SK-N-SH treated with all-trans-retinoic acid at 6 μM for 48 hours (cell line): ENCODE results near the gene PTPRCAP.

Source experiments
- ATAC-seq: fragments of 200-7000 bp; cut with Tn5 transposase; 3 replicates; pipeline ENCODE4 v1.9.1; 2020; ENCODE audit warnings: mild to moderate bottlenecking, moderate library complexity
- ARNTL ChIP-seq: fragments of 450-650 bp; formaldehyde crosslinking; IDR thresholded peaks from 2 replicates; pipeline ENCODE4 v1.5.0; 2020; ENCODE audit warnings: low read depth, mild to moderate bottlenecking, moderate library complexity, borderline replicate concordance
- BACH2 ChIP-seq: fragments of 250-450 bp; sonication (Bioruptor Pico); IDR thresholded peaks from 2 replicates; pipeline ENCODE4 v1.9.0; 2021; ENCODE audit warnings: mild to moderate bottlenecking, borderline replicate concordance
- CSDC2 ChIP-seq: fragments of 250-450 bp; sonication (Bioruptor Pico); IDR thresholded peaks from 2 replicates; pipeline ENCODE4 v1.5.0; 2020; ENCODE audit warnings: mild to moderate bottlenecking, moderate library complexity
- ESRRG ChIP-seq: fragments of 250-450 bp; sonication (Bioruptor Pico); IDR thresholded peaks from 2 replicates; pipeline ENCODE4 v1.6.1; 2021; ENCODE audit warnings: mild to moderate bottlenecking
- GLIS3 ChIP-seq: fragments of 250-450 bp; sonication (Bioruptor Pico); IDR thresholded peaks from 2 replicates; pipeline ENCODE4 v1.5.0; 2020; ENCODE audit warnings: mild to moderate bottlenecking, moderate library complexity
- ISL1 ChIP-seq: fragments of 250-450 bp; sonication (Bioruptor Pico); IDR thresholded peaks from 2 replicates; pipeline ENCODE4 v2.1.2; 2022; ENCODE audit warnings: mild to moderate bottlenecking, moderate library complexity
- OSR1 ChIP-seq: fragments of 250-450 bp; sonication (Bioruptor Pico); IDR thresholded peaks from 2 replicates; pipeline ENCODE4 v1.8.0; 2022; ENCODE audit warnings: moderate library complexity, mild to moderate bottlenecking, inconsistent platforms
- PPARA ChIP-seq: fragments of 250-450 bp; sonication (Bioruptor Pico); IDR thresholded peaks from 2 replicates; pipeline ENCODE4 v1.5.0; 2020; ENCODE audit warnings: mild to moderate bottlenecking, borderline replicate concordance
- RARB ChIP-seq: fragments of 250-450 bp; sonication (Bioruptor Pico); IDR thresholded peaks from 2 replicates; pipeline ENCODE4 v1.8.0; 2021; ENCODE audit warnings: mild to moderate bottlenecking, moderate library complexity
- TCF4 ChIP-seq: fragments of 250-450 bp; sonication (Bioruptor Pico); IDR thresholded peaks from 2 replicates; pipeline ENCODE4 v1.8.0; 2021; ENCODE audit warnings: mild to moderate bottlenecking, moderate library complexity, borderline replicate concordance
- TOX ChIP-seq: fragments of 250-450 bp; sonication (Bioruptor Pico); IDR thresholded peaks from 2 replicates; pipeline ENCODE4 v1.8.0; 2021; ENCODE audit warnings: mild to moderate bottlenecking, moderate library complexity, borderline replicate concordance
- ZC3H10 ChIP-seq: fragments of 250-450 bp; sonication (Bioruptor Pico); IDR thresholded peaks from 2 replicates; pipeline ENCODE4 v1.5.1; 2021; ENCODE audit warnings: mild to moderate bottlenecking, moderate library complexity
- ZFP3 ChIP-seq: fragments of 250-450 bp; sonication (Bioruptor Pico); IDR thresholded peaks from 2 replicates; pipeline ENCODE4 v1.5.0; 2020; ENCODE audit warnings: mild to moderate bottlenecking, moderate library complexity
- ZFP30 ChIP-seq: fragments of 450-650 bp; formaldehyde crosslinking; IDR thresholded peaks from 2 replicates; pipeline ENCODE4 v1.5.0; 2022; ENCODE audit warnings: mild to moderate bottlenecking, moderate library complexity
- ZNF565 ChIP-seq: fragments of 450-650 bp; formaldehyde crosslinking; conservative IDR thresholded peaks from 2 replicates; pipeline ENCODE4 v1.5.0; 2020; ENCODE audit warnings: low read depth, mild to moderate bottlenecking, moderate library complexity
- ZNF70 ChIP-seq: fragments of 450-650 bp; formaldehyde crosslinking; IDR thresholded peaks from 2 replicates; pipeline ENCODE4 v1.5.0; 2020; ENCODE audit warnings: mild to moderate bottlenecking, moderate library complexity
- ZNF8 ChIP-seq: fragments of 450-650 bp; formaldehyde crosslinking; IDR thresholded peaks from 2 replicates; pipeline ENCODE4 v1.5.0; 2020; ENCODE audit warnings: mild to moderate bottlenecking, moderate library complexity
- TF ChIP-seq, protein P1 (sequence below): fragments of 250-450 bp; sonication (Bioruptor Pico); IDR thresholded peaks from 2 replicates; pipeline ENCODE4 v1.5.1; 2020; ENCODE audit warnings: low read depth, mild to moderate bottlenecking, moderate library complexity
- TF ChIP-seq, protein P2 (sequence below): fragments of 250-450 bp; sonication (Bioruptor Pico); IDR thresholded peaks from 2 replicates; pipeline ENCODE4 v1.5.1; 2021; ENCODE audit warnings: mild to moderate bottlenecking, moderate library complexity
- TF ChIP-seq, protein P3 (sequence below): fragments of 250-450 bp; sonication (Bioruptor Pico); IDR thresholded peaks from 2 replicates; pipeline ENCODE4 v1.8.0; 2021; ENCODE audit warnings: low read depth, mild to moderate bottlenecking, moderate library complexity, borderline replicate concordance
- TF ChIP-seq, protein P4 (sequence below): fragments of 250-450 bp; sonication (Bioruptor Pico); IDR thresholded peaks from 2 replicates; pipeline ENCODE4 v1.8.0; 2020; ENCODE audit warnings: mild to moderate bottlenecking, moderate library complexity, borderline replicate concordance

PTPRCAP gene

DNA sequence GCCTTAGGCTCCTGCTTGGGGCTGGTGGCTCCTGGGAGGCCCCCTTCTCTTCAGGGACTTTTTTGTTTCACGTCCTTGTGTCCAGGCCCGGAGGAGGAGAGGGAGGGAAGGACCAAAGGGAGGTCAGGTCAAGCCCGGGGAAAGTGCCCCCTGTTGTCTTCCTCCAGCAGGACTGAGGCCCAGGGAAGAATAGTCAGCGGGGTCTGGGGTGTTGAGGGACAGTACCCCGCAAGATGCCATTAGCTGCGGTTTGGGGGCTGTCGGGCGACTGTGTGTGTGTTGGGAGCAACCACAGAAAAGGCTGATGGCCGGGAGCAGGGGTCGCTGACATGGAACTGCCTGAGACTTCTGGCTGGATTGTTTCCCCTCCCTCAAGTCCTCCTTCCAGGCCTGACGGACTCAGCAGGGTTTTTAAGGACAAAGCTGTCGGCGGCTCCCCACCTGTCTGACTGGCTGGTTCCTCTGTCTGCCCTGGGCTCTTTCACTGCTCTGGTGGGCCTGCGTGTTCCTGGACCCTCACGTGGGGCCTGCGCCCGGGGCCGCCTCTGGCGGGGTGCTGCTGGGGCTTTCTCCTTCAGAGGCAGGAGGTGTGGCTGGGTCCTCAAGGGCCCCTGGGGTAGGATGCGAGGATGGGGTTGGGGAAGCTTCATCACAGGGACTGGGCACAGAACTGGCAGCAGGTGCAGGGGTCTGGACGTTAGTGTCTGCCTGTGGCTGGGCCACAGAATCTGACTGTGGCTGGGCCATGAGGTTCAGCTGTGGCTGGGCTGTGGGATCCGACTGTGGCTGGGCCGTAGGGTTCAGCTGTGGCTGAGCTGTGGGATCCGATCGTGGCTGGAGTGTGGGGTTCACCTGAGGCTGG, 13.5 kb upstream of the PTPRCAP start:
- no peak for ATAC-seq
- no peak for TF ChIP-seq BACH2 (CRISPR knock-in tag)

DNA sequence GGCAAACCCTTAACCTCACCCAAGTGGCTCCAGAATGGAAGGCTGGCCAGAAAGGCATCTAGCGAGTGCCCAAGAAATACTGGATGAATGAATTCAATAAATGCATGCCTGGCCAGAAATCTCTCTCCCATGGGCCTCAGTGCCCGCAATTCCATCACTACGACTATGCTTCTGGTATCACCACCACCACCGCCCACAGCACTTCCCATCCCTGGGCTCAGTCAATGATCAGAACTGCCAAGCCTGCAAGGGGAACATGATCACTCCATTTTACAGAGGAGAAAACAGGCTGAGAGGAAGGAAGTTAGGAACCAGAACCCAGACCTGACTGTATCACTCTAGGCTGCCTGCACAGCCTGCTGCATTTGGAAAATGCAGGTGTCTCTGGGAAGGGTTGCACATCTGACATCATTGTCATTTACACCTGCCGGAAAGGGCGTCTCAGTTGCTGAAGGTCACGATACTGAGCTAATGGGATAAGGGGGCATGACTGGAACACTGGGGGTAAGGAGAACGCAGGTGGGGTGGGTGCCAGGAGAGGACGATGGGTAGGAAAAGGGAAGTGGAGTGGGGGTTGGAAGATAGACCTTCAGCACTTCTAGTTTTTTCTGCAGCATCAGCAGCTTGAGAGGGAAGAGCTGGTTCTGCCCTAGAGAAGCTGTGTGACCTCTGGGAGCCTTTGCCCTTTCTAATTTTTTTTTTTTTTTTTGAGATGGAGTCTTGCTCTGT, 11.8 kb upstream of the PTPRCAP start:
- no peak for ATAC-seq
- TF ChIP-seq ZFP30 (no peak), TOX (CRISPR knock-in tag) (no peak), ZNF8 (CRISPR knock-in tag) (no peak), OSR1 (CRISPR knock-in tag) (no peak), RARB (CRISPR knock-in tag) (no peak), CSDC2 (no peak), GLIS3 (CRISPR knock-in tag) (no peak)
- TF ChIP-seq, protein P1, sequence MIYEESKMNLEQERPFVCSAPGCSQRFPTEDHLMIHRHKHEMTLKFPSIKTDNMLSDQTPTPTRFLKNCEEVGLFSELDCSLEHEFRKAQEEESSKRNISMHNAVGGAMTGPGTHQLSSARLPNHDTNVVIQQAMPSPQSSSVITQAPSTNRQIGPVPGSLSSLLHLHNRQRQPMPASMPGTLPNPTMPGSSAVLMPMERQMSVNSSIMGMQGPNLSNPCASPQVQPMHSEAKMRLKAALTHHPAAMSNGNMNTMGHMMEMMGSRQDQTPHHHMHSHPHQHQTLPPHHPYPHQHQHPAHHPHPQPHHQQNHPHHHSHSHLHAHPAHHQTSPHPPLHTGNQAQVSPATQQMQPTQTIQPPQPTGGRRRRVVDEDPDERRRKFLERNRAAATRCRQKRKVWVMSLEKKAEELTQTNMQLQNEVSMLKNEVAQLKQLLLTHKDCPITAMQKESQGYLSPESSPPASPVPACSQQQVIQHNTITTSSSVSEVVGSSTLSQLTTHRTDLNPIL (CRISPR knock-in tag): no peak
- TF ChIP-seq, protein P2, sequence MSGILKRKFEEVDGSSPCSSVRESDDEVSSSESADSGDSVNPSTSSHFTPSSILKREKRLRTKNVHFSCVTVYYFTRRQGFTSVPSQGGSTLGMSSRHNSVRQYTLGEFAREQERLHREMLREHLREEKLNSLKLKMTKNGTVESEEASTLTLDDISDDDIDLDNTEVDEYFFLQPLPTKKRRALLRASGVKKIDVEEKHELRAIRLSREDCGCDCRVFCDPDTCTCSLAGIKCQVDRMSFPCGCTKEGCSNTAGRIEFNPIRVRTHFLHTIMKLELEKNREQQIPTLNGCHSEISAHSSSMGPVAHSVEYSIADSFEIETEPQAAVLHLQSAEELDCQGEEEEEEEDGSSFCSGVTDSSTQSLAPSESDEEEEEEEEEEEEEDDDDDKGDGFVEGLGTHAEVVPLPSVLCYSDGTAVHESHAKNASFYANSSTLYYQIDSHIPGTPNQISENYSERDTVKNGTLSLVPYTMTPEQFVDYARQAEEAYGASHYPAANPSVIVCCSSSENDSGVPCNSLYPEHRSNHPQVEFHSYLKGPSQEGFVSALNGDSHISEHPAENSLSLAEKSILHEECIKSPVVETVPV: no peak

DNA sequence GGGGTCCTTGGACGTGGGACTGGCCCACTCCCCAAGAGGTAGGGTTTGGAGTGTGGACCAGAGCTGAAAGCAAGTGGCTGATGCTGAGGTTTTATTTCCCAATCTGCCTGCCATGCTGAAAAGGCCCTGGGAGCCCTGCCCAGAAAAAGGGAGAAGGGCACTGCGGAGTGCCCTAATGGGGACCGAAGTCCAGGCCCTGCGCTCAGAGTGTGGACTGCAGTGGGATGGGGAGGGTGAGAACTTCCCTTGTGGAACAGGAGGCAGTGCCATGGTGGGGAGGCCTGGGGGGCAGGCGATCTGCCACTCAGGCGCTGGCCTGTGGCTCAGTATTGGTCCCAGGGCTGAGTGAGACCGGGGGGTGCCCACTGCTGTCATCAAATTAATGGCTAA, 10.7 kb upstream of the PTPRCAP start:
- ATAC-seq: no peak
- TF ChIP-seq ZFP30 (no peak), OSR1 (CRISPR knock-in tag) (no peak), ZNF70 (CRISPR knock-in tag) (no peak)

DNA sequence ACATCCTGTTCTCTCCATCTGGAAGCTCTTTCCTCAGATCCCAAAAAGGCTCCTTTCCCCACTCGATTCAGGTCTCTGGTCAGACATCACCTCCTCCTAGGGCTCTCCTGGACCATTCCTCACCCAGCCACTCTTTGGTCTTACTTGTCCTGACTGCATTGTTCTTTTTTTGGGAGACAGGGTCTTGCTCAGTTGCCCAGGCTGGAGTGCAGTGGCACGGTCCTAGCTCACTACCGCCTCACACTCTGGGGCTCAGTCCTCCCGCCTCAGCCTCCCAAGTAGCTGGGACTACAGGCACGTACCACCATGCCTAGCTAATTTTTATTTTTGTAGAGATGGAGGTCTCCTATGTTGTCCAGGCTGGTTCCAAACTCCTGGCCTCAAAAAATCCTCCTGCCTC, 8.0 kb upstream of the PTPRCAP start:
- no peak for TF ChIP-seq ZNF8 (CRISPR knock-in tag)
- TF ChIP-seq ISL1 (CRISPR knock-in tag): no peak
- no peak for TF ChIP-seq TCF4
- TF ChIP-seq, protein P3, sequence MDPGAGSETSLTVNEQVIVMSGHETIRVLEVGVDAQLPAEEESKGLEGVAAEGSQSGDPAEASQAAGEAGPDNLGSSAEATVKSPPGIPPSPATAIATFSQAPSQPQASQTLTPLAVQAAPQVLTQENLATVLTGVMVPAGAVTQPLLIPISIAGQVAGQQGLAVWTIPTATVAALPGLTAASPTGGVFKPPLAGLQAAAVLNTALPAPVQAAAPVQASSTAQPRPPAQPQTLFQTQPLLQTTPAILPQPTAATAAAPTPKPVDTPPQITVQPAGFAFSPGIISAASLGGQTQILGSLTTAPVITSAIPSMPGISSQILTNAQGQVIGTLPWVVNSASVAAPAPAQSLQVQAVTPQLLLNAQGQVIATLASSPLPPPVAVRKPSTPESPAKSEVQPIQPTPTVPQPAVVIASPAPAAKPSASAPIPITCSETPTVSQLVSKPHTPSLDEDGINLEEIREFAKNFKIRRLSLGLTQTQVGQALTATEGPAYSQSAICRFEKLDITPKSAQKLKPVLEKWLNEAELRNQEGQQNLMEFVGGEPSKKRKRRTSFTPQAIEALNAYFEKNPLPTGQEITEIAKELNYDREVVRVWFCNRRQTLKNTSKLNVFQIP (CRISPR knock-in tag): no peak
- TF ChIP-seq ZFP30: no peak
- TF ChIP-seq RARB (CRISPR knock-in tag): no peak
- TF ChIP-seq ZC3H10 (CRISPR knock-in tag): no peak
- no peak for TF ChIP-seq BACH2 (CRISPR knock-in tag)
- no peak for TF ChIP-seq ESRRG (CRISPR knock-in tag)
- no peak for TF ChIP-seq PPARA (CRISPR knock-in tag)
- TF ChIP-seq, protein P4, sequence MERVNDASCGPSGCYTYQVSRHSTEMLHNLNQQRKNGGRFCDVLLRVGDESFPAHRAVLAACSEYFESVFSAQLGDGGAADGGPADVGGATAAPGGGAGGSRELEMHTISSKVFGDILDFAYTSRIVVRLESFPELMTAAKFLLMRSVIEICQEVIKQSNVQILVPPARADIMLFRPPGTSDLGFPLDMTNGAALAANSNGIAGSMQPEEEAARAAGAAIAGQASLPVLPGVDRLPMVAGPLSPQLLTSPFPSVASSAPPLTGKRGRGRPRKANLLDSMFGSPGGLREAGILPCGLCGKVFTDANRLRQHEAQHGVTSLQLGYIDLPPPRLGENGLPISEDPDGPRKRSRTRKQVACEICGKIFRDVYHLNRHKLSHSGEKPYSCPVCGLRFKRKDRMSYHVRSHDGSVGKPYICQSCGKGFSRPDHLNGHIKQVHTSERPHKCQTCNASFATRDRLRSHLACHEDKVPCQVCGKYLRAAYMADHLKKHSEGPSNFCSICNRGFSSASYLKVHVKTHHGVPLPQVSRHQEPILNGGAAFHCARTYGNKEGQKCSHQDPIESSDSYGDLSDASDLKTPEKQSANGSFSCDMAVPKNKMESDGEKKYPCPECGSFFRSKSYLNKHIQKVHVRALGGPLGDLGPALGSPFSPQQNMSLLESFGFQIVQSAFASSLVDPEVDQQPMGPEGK (CRISPR knock-in tag): no peak
- no peak for TF ChIP-seq TOX (CRISPR knock-in tag)
- no peak for TF ChIP-seq CSDC2
- no peak for TF ChIP-seq ARNTL
- no peak for TF ChIP-seq ZFP3 (CRISPR knock-in tag)
- TF ChIP-seq, protein P2: no peak
- no peak for TF ChIP-seq ZNF565 (CRISPR knock-in tag)
- no peak for TF ChIP-seq GLIS3 (CRISPR knock-in tag)

More for the DNA sequence above, 8.0 kb upstream of the PTPRCAP start:
- ATAC-seq: no peak
